Effector CD4-positive, alpha-beta T cell (primary cell): ENCODE measurements around the gene ADAD1. TPM values are rescaled to one million over a fixed set of nuclear protein-coding genes. Genes with fewer than 3 reads are reported as not detected.
"Not testable (repeated sequence)": the region's sequence is repeated elsewhere in the genome, so short reads cannot be mapped to it uniquely, and the experiment has no call there.

ENCODE experiments used
- DNase-seq: peaks from one replicate; pipeline ENCODE4 v3.0.0-alpha.2; 2020
- total RNA-seq: gene quantifications from one replicate; lab custom pipeline; 2026; lab: John Stamatoyannopoulos, UW

Gene ADAD1
- total RNA-seq, result not detected

- no peak for DNase-seq
These were observed at the start of gene ADAD1 for GRCh38 chr4:122378711-122379110. ADAD1 (plus strand) TSS chr4:122379011; CDS start chr4:122380070, 1,059 bp downstream.

DNA sequence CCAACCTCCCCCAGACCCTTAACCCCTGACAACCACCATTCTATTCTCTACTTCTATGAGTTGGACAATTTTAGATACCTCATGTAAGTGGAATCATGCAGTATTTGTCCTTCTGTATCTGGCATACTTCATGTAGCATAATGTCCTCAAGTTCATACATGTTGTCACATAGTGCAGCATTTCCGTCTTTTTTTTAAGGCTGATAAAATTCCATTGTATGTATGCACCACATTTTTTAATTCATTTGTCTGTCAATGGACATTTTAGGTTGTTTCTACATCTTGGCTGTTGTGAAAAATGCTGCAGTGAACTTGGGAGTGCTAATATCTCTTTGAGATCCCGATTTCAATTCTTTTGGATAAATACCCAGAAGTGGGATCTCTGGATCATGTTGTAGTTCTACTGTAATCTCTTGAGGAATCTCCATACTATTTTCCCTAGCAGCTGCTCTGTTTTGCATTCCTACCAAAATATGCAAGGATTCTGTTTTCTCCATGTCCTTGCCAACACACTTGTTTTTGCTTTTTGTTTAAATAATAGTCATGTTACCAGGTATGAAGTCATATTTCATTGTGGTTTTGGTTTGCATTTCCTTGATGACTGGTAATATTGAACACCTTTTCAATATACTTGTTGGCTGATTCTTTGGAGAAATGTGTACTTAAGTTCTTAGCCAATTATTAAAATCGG, 48.8 kb upstream of the ADAD1 start:
- DNase-seq, result no peak

DNA sequence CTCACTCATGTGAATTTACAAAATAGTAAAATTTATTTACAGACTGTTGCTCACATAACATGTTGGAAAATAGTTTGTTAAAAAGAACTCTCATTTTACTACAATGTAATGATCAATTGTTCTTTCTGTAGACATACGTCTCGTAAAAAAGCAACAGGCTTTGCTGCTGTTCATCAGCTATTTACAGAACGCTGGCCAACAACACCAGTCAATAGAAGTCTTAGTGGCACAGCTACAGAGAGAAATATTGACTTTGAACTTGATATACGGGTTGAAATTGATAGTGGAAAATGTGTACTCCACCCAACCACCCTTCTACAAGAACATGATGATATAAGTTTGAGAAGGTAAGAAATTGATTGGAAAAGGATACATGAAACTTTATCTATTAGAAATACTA, 47.6 kb upstream of the ADAD1 start:
- no peak for DNase-seq

DNA sequence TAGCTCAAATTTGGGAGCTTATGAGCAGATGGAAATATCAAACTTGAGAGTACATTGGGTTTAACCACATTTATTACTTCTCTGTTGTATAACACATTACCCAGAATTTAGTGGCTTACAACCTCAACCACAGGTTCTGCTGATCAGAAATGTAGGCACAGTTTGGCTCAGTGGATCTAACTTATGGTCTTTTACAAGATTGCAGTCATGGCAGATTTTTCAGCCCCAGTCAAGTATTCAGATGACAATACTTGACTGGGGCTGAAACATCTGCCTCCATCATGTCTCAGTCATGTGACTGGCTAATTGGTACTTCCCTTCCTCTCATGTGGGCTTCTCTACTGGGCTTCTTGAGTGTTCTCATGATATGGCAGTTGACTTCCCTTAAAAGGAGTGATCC, 44.0 kb upstream of the ADAD1 start:
- no peak for DNase-seq

DNA sequence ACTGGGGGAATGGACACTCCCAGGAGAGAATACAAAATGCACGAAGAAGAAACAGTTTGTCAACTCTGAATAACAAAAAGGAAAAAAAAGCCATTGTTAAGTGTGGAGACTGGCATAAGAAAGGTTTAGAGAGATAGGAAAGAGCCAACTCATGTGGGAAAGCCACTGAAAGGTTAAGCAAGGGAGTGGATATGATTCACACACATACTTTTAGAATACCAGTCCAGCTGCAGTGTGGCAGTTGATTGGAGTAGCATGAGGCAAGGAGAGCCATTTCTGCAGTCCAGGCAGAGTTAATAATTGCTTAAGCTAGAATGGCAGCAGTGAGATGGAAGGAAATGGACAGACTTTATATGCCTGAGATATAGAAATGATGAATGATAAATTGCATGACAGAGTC, 36.9 kb upstream of the ADAD1 start:
- no peak for DNase-seq

GRCh38 chr4:122346036-122346435, 32.8 kb upstream of the ADAD1 start:
- DNase-seq, result no peak

DNA sequence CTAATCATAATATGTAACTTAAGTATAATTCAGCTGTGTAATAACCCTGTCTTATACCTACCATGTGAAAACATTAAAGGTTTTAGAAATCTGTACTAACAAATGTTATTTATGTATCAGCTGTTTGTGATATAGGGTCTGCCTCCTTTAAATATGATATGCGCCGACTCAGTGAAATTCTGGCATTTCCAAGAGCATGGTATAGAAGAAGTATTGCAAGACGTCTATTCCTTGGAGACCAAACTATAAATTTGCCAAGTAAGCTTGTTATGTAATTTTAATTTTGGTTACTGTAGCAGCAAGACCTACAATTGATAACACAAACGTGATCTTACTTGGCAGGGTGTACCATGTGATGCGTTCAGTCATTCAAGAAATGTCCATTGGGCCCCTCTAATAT, 32.3 kb upstream of the ADAD1 start:
- no peak for DNase-seq

- no peak for DNase-seq
These were observed 22.4 kb upstream of the ADAD1 start for GRCh38 chr4:122356317-122356808.

DNA sequence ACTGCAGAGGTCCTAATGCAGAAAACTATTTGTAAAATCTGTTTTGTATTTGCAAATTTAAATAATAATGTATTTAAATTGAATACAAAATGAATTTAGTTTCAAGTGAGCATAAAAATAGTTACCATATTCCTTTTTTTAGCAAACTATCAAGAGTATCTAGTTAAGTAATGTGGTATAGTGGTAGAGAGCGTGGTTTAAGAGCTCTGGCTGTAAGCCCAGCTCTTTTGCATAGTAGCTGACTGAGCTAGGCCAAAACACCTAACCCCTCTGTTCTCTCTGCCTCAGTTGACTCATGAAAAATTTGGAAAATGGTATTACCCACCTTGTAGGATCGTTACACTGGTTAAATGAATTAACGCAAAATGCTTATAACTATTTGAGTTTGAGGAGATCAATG, 18.1 kb upstream of the ADAD1 start:
- no peak for DNase-seq

- DNase-seq, result no peak
These were observed 14.0 kb upstream of the ADAD1 start for GRCh38 chr4:122364700-122365404.

- not testable (repeated sequence) for DNase-seq
These were observed 10.0 kb upstream of the ADAD1 start for GRCh38 chr4:122368786-122369185.

- DNase-seq, result no peak
These were observed 1.5 kb upstream of the ADAD1 start for GRCh38 chr4:122377352-122377751.

DNA sequence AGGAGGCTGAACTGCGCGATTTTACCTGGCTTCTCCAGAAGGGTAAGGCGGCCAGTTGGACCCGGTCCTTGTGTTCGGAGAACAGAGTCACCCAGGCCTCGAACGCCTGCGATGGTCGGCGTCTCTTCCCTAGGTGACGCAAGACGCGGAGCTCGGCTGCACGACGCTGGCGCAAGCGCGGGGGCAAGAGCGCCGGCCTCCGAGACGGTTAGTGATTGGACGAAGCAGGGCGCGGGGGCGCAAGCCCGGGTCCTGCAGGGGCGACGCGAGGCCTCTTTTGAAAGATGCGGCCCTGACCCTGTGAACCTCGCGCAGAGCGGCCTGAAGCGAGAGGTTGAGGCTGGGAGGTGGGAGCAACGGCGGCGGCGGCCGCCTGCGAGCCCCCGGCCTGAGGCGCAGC, 428 bp downstream of the ADAD1 start:
- no peak for DNase-seq

GRCh38 chr4:122383341-122383740, 4.5 kb downstream of the ADAD1 start:
- no peak for DNase-seq

- no peak for DNase-seq
These were observed 5.4 kb downstream of the ADAD1 start for GRCh38 chr4:122384245-122384644.

DNA sequence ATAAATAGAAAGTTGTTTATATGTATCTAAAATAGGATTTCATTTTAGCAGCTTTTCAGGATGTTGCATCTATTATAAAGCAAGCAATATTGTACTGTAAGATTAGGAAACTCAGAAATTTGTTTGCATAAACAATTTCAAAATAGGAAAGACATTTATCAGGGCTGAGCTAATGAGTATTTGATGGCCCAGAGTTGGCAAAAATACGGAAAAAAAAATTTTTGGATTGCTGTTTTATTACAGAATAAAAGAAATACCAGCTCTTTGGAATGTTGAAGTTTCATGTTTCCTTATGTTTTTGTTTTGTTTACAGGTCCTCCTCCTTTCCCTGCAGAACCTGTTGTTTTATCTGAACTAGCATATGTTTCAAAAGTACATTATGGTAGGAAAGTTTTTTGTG, 14.5 kb downstream of the ADAD1 start:
- DNase-seq, result no peak

DNA sequence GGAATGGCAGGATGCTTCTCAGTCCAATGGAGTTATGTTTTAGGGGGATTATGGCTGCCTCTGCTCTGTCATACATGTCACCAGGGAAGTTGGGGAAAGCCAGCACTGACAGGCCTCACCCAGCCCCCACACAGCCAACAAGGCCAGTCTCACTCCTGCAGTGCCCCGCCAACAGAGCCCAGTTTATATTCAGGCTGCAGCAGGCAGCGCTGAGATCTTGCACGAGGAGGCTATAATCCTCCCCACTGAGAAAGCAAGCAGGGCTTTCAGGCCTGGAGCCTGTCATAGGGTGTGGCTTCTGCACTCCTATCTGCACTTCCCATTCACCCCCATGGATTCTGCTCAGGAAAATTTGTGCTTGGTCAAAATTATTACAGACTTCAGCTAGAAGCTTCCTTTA, 25.1 kb downstream of the ADAD1 start:
- no peak for DNase-seq

DNA sequence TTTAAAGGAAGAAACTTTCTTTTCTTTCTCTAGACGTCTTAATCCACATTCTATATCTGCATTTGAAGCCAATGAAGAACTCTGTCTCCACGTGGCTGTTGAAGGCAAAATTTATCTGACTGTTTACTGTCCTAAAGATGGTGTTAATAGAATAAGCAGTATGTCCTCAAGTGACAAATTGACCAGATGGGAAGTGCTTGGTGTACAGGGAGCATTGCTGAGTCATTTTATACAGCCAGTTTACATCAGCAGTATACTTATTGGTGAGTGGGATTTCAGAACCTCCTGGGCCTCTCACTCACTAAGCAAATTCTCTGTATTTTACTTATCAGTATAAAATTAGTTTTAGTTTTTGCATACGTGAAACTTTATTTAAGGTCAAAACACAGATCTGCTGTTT, 33.7 kb downstream of the ADAD1 start:
- DNase-seq, result no peak

- DNase-seq, result no peak
These were observed 44.4 kb downstream of the ADAD1 start for GRCh38 chr4:122423246-122423645.

- no peak for DNase-seq
These were observed 52.5 kb downstream of the ADAD1 start for GRCh38 chr4:122431351-122431750.

DNA sequence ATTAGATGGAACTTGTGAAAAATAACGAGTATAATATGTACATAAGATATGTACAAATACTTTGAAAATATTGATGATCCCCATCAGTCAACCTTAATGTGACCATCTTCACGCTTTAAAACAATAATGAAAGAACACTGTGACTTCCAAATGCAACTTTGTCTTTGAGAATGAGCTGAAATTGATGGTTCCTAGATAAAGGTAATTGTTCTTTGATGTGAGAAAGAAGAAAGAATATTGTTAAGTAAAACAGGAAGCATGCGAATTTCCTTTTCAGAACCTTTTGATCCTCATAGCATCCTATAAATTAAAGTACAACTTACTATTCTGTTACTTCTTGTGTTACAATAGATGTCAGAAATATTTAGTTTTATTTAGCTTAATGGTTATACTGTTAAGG, 55.5 kb downstream of the ADAD1 start:
- no peak for DNase-seq

DNA sequence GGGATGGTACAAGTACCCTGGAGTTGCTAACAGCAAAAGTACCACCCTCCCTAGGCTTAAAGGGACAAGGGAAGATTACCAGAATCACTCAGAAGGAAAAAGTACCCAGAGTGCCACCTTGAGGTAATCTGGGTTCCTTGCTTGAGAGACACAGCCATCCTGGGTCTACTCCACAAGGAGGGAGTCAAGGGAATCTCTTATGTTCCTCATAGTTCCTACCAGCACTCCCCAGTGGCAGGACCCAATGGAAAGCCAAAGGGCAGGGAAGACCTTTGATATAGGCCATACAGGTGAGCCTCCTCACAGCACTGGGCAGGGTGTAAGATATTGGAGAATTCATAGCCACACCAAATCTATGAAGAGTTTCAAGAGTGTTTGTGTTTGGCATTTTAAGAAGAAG, 72.0 kb downstream of the ADAD1 start:
- DNase-seq, result no peak

DNA sequence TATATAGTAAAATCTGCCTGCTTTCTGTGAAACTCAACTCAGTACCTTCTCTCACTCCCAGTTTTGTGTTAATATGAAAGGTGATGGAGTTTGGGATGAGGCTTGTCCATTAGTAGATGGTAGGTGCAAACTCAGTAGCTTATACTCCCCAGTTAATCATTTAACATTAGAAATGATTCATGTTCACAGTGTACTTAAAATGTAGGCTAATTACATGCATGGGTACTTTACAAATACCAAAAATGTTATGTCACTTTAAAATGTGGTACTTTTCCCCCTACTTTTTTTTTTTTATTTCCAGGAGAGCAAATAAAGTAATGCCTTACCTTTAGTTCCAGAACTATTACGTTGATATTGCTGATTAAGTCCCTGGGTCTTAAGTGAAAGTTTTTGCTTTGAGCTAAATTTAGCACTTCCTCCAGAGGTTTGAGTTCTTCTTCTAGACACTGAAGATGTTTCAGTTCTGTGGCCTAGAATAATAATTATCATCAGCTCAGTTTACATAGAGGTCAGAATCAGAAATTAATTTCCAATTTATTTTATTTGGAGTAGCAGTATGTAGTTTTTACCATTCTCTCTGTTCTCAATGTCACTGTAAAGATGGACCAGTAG, 74.7 kb downstream of the ADAD1 start:
- DNase-seq, result no peak
